ENCODE data around the gene URM1.

DNA sequence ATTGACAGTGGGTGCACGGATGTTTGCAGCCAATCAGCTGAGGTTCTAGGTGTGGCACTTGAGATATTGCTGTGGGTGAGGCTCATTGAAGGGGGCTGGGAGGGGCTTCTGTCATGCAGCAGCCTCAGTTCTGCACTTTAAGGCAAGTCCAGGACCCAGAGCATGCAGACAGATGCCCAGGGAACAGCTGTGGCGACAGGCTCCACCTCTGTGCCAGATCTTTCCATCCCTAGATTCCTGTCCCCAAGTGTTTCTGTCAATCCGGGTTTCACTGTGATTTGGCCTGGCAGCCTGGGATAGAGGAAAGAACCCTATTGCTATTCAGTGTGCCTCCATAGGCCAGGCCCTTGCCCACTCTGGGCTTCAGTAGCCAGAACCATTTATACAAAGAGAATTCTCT lies 28.7 kb downstream of the URM1 start:
- TF ChIP-seq, protein P1, sequence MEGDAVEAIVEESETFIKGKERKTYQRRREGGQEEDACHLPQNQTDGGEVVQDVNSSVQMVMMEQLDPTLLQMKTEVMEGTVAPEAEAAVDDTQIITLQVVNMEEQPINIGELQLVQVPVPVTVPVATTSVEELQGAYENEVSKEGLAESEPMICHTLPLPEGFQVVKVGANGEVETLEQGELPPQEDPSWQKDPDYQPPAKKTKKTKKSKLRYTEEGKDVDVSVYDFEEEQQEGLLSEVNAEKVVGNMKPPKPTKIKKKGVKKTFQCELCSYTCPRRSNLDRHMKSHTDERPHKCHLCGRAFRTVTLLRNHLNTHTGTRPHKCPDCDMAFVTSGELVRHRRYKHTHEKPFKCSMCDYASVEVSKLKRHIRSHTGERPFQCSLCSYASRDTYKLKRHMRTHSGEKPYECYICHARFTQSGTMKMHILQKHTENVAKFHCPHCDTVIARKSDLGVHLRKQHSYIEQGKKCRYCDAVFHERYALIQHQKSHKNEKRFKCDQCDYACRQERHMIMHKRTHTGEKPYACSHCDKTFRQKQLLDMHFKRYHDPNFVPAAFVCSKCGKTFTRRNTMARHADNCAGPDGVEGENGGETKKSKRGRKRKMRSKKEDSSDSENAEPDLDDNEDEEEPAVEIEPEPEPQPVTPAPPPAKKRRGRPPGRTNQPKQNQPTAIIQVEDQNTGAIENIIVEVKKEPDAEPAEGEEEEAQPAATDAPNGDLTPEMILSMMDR (conservative IDR thresholded peaks at IDR 0.05; ENCODE audit: low read depth, low read length): no peak
- TF ChIP-seq EZH2 (IDR thresholded peaks at IDR 0.05; ENCODE audit: borderline replicate concordance, low read depth, low read length, poor library complexity, severe bottlenecking): no peak

Data from A673 (cell line).